Transverse colon (tissue), 4 donors: ENCODE results near the gene SLC6A11.

Experiments used
- CTCF ChIP-seq, 5 experiments: fragments of 200-600 bp in 3 of 5; fragments of 450-650 bp in 2 of 5; sonication (generic) in 3 of 5; IDR thresholded peaks; 1 replicate in 2 of 5; 2 replicates in 3 of 5; pipeline ENCODE4 v1.5.1; 2016 to 2017; ENCODE audit warnings: antibody characterized with exemption in 5 of 5, inconsistent platforms in 3 of 5, mild to moderate bottlenecking in 2 of 5, moderate library complexity in 1 of 5
- POLR2A ChIP-seq: fragments of 450-650 bp; IDR thresholded peaks from one replicate; pipeline ENCODE4 v1.6.1; 2016; ENCODE audit warnings: antibody characterized with exemption, mild to moderate bottlenecking, moderate library complexity
- POLR2AphosphoS5 ChIP-seq, 3 donors: sonication (generic); formaldehyde crosslinking; IDR thresholded peaks; one replicate each; pipeline ENCODE4 v1.6.1; 2016; ENCODE audit warnings: antibody characterized with exemption in 3 of 3

GRCh38 chr3:10858091-10858490, 42.1 kb downstream of the SLC6A11 start:
- no peak for TF ChIP-seq POLR2A
- TF ChIP-seq POLR2AphosphoS5 (IDR thresholded peaks at IDR 0.05): no peak
- TF ChIP-seq CTCF (IDR thresholded peaks at IDR 0.05): no peak
